Measurements from ENCODE around the gene SIGLEC9.

Gene SIGLEC9

GRCh38 chr19:51135986-51136762, 11.5 kb downstream of the SIGLEC9 start:
- H3K27ac ChIP-seq: no peak overlapping the region
- TF ChIP-seq, protein P1, sequence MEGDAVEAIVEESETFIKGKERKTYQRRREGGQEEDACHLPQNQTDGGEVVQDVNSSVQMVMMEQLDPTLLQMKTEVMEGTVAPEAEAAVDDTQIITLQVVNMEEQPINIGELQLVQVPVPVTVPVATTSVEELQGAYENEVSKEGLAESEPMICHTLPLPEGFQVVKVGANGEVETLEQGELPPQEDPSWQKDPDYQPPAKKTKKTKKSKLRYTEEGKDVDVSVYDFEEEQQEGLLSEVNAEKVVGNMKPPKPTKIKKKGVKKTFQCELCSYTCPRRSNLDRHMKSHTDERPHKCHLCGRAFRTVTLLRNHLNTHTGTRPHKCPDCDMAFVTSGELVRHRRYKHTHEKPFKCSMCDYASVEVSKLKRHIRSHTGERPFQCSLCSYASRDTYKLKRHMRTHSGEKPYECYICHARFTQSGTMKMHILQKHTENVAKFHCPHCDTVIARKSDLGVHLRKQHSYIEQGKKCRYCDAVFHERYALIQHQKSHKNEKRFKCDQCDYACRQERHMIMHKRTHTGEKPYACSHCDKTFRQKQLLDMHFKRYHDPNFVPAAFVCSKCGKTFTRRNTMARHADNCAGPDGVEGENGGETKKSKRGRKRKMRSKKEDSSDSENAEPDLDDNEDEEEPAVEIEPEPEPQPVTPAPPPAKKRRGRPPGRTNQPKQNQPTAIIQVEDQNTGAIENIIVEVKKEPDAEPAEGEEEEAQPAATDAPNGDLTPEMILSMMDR (conservative IDR thresholded peaks at IDR 0.05): no peak
- no peak for TF ChIP-seq ZFX (IDR thresholded peaks at IDR 0.05)

DNA sequence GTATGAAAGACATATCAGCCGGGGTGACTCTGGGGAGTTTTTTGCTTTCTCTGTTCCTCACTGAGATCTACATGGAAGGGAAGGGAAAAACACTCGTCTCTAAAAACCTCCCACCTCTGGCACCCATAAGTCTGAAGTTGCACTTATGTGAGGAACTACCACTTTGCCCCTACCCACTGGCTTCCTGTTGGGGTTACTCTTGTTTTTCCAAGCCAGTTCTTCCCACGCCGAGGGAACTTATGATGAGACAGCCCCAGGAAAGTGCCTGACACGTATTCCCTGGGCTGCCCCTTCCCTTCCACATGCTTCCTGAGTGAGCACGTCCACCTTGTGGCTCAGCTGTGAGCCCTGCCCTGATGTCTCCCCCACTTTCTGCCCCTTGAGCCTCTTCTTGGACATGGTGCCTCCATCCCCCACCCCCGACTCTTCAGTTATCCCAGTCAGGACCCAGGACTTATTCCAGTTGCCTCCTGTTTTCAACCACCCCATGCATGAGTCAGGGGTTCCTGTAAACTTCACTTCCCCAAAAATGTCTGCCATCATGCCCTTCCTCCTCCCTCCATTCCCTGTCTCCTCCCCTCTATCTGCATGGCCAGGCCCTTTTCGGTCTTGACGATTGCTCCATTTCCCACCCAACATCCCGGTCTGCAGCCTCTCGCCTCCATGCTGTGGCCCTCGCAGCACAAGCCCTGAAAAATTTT, 12.3 kb downstream of the SIGLEC9 start:
- H3K27ac ChIP-seq: no peak overlapping the region
- TF ChIP-seq ZFX (IDR thresholded peaks at IDR 0.05): no peak
- TF ChIP-seq, protein P1 (conservative IDR thresholded peaks at IDR 0.05): no peak

DNA sequence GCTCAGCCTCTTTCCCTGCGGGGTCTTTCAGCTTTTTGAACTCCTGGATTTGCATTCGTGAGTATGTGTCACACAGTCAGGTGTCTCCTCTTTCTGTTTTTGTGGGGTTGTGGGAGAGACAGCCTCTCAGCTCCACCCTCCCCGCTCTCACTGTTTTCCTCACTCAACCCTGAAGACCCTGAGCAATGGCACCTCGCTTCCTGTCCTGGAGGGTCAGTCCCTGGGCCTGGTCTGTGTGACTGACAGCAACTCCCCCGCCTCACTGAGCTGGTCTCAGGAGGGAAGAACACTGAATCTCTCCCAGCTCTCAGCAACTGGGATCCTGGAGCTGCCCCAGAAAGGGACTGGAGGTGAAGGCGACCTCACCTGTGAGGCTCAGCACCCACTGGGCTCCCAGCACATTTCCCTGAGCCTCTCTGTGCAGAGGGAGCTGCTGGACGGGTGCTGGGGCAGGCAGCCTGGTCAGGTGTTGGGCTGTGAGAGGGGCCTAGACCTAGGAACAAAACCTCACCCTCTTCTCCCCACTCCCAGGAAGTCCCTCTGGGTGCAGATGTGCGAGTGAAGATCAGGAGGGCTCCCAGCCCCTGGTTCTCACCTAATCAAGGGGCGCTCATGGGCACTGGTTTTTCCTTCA, 13.2 kb downstream of the SIGLEC9 start:
- no peak overlapping the region for H3K27ac ChIP-seq
- TF ChIP-seq, protein P1 (conservative IDR thresholded peaks at IDR 0.05): no peak
- TF ChIP-seq ZFX (IDR thresholded peaks at IDR 0.05): no peak

DNA sequence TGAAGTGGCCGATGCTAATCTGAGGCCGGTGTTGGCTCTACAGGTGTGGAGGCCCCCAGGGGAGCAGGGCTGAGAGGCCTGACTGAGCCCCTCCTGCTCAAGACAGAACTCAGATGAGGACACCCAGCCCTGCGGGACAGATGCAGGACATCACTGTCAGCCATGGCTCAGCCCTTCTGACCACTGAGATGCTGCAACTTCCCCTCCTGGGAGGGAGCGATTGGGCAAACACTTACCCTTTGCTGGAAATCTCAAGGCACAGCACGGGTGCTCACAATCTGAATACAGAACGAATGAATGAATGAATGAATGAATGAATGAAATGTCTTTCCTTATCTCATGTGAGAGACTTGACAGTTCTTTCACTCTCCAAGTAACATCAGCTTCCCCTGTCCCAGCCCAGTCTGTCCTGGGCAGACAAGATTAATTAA, 13.9 kb downstream of the SIGLEC9 start:
- TF ChIP-seq, protein P1 (conservative IDR thresholded peaks at IDR 0.05): no peak
- no peak for TF ChIP-seq ZFX (IDR thresholded peaks at IDR 0.05)
- H3K27ac ChIP-seq: no peak overlapping the region

GRCh38 chr19:51139299-51140014, 14.8 kb downstream of the SIGLEC9 start:
- no peak overlapping the region for H3K27ac ChIP-seq
- TF ChIP-seq, protein P1 (conservative IDR thresholded peaks at IDR 0.05): no peak
- no peak for TF ChIP-seq ZFX (IDR thresholded peaks at IDR 0.05)

DNA sequence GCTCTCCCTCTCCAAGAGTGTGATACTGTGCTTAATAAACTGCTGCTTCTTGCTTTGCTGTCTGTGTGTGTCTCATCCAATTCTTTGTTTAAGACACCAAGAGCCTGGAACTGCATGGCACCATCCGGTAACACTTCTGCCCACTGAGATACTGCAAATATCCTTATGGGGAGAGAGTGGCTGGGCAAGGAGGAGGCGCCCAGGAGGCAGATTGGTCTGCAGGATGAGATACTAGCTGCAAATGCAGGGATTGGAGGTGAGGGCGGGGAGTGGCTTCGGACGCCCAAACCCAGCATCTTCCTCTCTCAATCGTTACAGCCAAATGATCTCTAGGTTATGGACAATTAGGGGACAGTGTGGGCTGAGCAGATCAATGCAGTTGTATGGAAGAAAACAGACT, 15.7 kb downstream of the SIGLEC9 start:
- TF ChIP-seq ZFX (IDR thresholded peaks at IDR 0.05): no peak
- TF ChIP-seq, protein P1 (conservative IDR thresholded peaks at IDR 0.05): no peak
- no peak overlapping the region for H3K27ac ChIP-seq

All from C4-2B (cell line).